Coronary artery (tissue), 2 donors: ENCODE results near the gene FOXN3.

Experiments
- DNase-seq: peaks from one replicate; pipeline ENCODE4 v3.0.0-alpha.2; 2017; ENCODE audit warnings: low spot score
- H3K27ac ChIP-seq, 2 donors: fragments of 200-600 bp; sonication (generic); one replicate each; pipeline ENCODE4 v1.5.1; 2016 to 2019
- H3K4me3 ChIP-seq: fragments of 200-600 bp; sonication (generic); 2 replicates; pipeline ENCODE4 v1.5.1; 2016; ENCODE audit warnings: mild to moderate bottlenecking, moderate library complexity
- TF ChIP-seq, protein P1 (sequence below): fragments of 200-600 bp; sonication (generic); IDR thresholded peaks from one replicate; pipeline ENCODE4 v1.5.1; 2019; ENCODE audit warnings: antibody characterized with exemption

The FOXN3 gene

DNA sequence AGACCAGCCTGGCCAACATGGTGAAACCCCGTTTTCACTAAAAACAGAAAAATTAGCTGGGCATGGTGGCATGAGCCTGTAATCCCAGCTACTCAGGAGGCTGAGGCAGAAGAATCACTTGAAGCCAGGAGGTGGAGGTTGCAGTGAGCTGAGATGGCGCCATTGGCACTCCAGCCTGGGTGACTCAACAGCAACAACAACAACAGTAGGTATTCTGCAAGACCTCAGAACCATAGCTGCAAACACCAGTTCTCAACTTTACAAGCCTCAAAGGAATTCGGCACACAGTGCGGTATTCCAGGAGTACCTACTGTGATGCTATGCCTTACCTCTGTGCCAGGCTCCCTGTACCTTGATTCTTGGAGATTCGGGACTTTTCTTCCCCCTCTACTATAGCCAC is 15.8 kb downstream of the FOXN3 start:
- DNase-seq: no peak
- TF ChIP-seq, protein P1, sequence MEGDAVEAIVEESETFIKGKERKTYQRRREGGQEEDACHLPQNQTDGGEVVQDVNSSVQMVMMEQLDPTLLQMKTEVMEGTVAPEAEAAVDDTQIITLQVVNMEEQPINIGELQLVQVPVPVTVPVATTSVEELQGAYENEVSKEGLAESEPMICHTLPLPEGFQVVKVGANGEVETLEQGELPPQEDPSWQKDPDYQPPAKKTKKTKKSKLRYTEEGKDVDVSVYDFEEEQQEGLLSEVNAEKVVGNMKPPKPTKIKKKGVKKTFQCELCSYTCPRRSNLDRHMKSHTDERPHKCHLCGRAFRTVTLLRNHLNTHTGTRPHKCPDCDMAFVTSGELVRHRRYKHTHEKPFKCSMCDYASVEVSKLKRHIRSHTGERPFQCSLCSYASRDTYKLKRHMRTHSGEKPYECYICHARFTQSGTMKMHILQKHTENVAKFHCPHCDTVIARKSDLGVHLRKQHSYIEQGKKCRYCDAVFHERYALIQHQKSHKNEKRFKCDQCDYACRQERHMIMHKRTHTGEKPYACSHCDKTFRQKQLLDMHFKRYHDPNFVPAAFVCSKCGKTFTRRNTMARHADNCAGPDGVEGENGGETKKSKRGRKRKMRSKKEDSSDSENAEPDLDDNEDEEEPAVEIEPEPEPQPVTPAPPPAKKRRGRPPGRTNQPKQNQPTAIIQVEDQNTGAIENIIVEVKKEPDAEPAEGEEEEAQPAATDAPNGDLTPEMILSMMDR: no peak
- Histone ChIP-seq H3K27ac (no peak overlapping the region), H3K4me3 (no peak overlapping the region)

DNA sequence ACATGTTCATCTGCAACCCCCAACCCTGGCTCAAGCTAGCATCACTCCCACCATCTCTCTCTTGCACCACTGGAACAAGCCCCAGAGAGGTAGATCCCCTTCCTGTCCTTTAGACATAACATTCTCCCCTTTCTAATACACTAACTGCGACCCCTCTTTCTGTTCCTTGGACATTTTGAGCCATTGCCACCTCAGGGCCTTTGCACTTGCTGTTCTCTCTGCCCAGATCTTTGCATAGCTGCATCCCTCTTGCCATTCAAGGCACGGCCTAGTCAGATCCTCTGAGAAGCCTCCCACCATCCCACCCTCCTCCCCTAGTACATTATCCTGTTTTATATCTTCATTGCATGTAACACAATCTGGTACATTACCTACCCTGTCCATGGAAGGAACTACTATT is 16.5 kb downstream of the FOXN3 start:
- TF ChIP-seq, protein P1: no peak
- Histone ChIP-seq H3K27ac (no peak overlapping the region), H3K4me3 (no peak overlapping the region)
- DNase-seq: no peak

DNA sequence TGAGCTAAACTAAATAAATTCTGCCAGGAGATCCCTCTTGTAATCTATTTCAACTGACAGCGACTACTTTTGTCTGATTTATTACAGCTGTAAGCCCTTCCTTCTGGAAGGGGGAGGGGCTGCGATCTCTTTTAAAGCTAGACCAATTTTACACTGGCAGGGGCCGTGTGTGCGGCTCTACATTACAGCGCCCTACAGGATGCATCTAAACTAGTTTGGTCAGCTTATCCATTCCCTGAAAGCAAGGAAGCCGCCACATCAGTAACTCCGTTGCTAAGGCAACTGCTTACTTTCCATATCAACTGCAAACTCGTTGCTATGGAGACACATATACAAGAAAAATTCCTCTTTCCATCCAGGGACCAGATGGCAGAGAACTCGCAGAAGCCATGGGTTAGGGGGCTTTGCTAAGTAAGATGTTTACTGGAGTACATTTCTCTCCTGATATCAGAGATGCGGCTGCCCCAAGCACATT is 17.4 kb downstream of the FOXN3 start:
- TF ChIP-seq, protein P1: no peak
- Histone ChIP-seq H3K4me3 (peak overlapping the region; percentile 30), H3K27ac (peak overlapping the region in 1 of 2 donors; percentile 19)
- DNase-seq: no peak

DNA sequence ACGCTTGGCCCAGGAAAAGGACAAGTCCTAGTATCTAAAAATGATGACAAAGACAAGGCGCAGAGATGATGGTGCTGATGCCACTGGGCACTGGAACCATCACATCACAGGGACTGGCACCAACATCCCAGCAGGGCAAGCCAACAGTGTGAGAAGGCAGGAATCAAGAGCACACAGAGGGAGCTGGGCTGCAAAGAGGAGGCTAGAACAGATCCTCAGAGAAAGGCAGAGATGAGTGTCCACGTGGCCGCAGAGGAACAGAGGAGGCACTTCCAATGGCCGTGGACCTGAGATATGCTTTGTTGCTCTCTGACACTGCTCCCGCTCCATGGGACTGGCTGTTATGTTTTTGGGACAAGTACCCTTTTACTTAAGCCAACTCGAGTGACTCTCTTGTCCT is 17.9 kb downstream of the FOXN3 start:
- DNase-seq: no peak
- Histone ChIP-seq H3K4me3 (peak overlapping the region; percentile 30), H3K27ac (peak overlapping the region in 1 of 2 donors; percentile 19)
- TF ChIP-seq, protein P1: no peak

DNA sequence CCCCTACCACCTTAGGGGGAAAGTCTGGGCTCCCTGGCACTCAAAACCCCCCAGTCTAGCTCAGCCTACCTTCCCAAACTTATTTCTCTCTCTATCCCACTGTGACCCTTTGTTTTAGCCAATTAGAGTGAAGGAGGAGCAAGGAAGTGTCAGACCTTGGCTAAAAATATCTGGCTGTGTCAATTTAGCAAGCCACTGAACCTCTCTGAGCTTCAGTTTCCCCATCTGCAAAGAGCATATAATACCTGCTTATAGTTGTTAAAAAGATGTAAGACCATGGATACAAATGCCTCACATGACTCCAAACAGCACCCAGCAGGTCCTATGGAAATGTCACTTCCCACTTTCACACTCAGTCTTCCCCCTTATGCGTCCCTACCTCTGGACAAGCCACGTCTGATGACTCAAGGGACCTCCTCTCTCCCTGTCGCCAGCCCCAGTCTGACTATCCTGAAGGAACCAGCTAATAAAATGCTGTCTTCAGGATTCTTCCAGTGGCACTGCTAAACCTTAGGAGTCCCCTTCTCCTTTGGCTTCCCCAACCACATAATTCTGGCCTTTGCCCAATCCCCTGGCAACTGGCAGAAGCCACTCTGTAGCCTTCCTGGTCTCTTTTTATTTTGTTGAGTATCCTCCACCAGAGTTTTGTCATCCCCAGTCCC is 19.3 kb downstream of the FOXN3 start:
- TF ChIP-seq, protein P1: no peak
- Histone ChIP-seq H3K4me3 (no peak overlapping the region), H3K27ac (no peak overlapping the region)
- no peak for DNase-seq

DNA sequence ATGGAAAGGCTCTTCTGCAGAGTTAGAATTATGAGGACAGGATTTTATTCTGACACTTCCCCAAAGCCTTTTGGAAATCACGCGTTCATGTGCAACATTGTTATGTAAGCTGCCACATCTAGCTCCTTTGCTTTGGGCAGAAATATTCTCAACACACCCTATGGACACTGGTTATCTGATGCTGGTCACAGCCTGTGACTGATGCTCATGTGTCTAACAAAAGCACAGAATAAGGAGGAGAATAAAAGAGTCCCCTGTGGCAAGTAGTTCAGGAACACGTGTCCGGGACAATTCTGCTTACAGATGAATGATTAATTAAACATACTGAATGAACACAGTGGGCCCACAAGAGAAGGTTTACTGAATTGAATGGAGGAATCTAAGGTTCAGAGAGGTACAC is 22.1 kb downstream of the FOXN3 start:
- TF ChIP-seq, protein P1: no peak
- Histone ChIP-seq H3K27ac (no peak overlapping the region), H3K4me3 (no peak overlapping the region)
- DNase-seq: no peak

DNA sequence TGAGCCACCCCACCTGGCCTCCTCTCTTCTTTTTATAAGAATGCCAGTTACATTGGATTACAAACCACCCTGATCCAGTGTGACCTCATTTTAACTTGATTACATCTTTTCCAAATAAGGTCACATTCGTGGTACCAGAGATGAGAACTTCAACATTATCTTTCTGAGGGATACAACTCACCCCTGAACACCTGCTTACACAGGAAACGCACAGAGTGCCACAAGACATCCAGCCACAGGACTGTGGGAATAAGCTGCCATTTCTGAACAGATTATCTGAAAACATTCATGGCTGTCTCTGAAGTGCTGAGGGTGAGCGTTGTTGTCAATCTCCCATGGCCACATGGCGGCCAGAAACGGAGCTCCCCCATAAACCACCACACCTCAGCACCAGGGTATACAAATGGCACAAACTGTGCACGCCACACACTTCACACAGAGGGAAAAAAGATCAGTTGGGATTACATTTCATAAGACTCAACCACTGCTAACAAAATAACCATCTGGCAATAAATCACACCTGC is 23.7 kb downstream of the FOXN3 start:
- TF ChIP-seq, protein P1: no peak

More for the DNA sequence above, 23.7 kb downstream of the FOXN3 start:
- no peak for DNase-seq
- Histone ChIP-seq H3K4me3 (no peak overlapping the region), H3K27ac (no peak overlapping the region)
